Limb (tissue), 2 donors: Measurements from ENCODE around the gene CEACAM21.

Source experiments
- DNase-seq, 2 donors: peaks; one replicate each; pipeline ENCODE4 v3.0.0-alpha.2; 2016; ENCODE audit errors: extremely low spot score in 2 of 2

CEACAM21 gene

DNA sequence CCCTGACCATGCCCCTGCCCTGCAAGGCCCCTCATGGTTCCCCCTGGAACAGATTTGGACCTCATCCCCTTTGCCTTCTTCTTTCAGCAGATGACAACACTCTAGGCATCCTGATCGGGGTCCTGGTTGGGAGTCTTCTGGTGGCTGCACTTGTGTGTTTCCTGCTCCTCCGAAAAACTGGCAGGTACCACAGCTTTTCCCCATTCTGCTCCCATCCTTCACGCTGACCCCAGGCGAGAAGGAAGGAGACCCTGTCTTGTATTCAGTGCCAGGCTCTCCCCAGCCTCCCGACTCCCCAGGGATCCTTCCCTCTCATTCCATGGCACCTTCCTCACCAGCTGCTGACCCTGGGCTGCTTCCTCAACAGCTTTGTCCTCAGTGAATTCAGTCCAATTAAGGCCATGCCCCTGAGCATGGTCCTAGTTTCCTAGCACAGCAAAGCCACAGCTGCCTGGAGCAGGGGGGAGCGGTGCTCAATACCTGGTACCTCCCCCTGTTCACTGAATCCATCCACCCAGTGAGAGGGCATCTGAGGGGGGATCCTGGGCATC lies 8.4 kb downstream of the CEACAM21 start:
- no peak for DNase-seq

- DNase-seq, result no peak
Measured at GRCh38 chr19:41584931-41585330, 9.0 kb downstream of the CEACAM21 start.

GRCh38 chr19:41586064-41586463 lies 10.1 kb downstream of the CEACAM21 start:
- no peak for DNase-seq

- no peak for DNase-seq
Measured at GRCh38 chr19:41587101-41587837, 11.3 kb downstream of the CEACAM21 start.

DNA sequence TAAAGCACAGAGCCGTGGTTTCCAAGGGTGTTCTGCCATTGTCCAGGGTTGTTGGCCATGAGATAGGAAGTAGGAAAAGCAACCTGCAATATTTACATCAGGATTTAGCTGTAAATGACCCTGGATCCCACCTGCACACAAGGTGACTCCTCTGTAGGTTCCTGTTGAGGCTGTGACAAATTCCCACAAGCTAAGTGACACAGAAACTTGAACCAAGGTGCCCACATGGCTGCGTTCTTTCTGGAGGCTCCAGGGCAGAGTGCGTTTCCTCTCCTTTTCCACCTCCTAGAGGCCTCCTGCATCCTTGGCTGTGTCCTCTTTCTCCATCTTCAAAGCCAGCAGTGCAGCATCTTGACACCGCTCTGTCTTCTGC lies 11.9 kb downstream of the CEACAM21 start:
- DNase-seq, result no peak

- DNase-seq, result peak; percentile 3 to 46
Measured at GRCh38 chr19:41588497-41589209, 12.7 kb downstream of the CEACAM21 start.

DNA sequence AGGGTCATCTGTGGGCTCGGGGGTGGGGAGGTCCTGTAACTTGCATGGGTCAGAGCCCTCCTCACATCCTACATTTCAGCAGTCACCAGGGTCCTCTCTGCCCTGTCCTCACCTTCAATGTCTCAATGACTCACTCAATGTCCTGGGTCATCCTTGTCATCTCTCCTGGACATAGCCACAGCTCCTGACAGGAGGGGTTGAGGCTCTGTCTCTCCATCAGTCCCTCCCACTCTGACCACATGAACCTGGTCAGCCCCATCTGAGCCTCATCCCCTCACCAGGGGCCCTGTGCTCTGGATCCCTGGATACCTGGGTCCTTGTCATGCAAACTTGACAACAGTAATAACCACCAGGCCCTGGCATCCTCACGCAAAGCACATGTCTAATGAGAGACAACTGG lies 13.4 kb downstream of the CEACAM21 start:
- no peak for DNase-seq

DNA sequence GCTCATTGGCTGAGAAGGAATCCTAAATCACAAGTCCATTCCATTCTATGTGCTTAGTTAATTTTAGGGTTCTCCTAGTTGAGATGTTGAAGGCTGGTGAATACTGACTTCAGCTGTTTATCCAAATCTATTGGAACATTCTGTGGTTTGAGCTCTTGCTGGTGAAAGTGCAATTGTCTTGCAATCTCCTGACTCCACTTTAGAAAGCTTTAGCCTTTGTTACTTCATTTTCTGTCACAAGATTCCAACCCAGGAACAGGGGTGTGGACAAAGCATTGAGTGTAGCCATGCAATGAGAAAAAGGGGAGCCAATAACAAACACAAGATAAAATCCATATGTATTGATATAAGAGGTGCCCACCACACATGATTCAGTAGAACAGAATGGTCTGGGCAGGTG lies 15.0 kb downstream of the CEACAM21 start:
- DNase-seq, result no peak

- DNase-seq, result no peak
Measured at GRCh38 chr19:41591951-41592562, 16.1 kb downstream of the CEACAM21 start.

DNA sequence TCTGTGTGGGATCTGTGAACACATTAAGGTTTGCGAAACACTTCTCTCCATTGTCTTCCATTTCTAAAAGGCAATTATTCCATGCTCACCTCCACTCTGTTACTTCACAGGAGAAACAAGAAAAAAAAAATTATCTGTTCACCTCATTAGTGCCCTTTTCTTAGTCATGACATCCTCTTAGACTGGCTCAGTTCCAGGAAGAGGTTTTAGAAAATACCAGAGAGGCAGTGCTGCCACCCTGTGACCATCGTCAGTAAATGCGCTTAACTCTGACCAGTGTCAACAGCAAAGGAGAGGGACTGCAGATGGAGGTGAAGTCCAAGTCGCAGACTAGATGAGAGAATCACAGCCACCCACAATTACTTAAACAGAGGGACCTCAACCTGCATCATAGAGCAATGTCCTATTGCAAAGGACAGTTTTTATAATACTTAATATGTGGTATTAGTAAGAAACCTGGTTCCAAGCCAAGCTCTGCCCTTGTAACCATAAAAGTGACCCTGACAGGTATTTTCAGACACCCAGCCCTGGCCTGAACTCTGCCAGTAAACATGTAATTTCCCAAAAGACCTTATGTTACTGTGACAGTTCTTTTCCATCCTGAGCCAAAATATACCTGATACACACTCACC lies 19.4 kb downstream of the CEACAM21 start:
- no peak for DNase-seq

- no peak for DNase-seq
Measured at GRCh38 chr19:41595890-41596280, 19.9 kb downstream of the CEACAM21 start.

GRCh38 chr19:41597600-41598041 lies 21.7 kb downstream of the CEACAM21 start:
- DNase-seq, result peak; percentile 52 to 65

GRCh38 chr19:41599175-41599966 lies 23.4 kb downstream of the CEACAM21 start:
- DNase-seq, result no peak

GRCh38 chr19:41601771-41602170 lies 25.8 kb downstream of the CEACAM21 start:
- no peak for DNase-seq

GRCh38 chr19:41604831-41605230 lies 28.9 kb downstream of the CEACAM21 start:
- no peak for DNase-seq

- DNase-seq, result no peak
Measured at GRCh38 chr19:41606215-41606837, 30.4 kb downstream of the CEACAM21 start.

- DNase-seq, result no peak
Measured at GRCh38 chr19:41607668-41608067, 31.7 kb downstream of the CEACAM21 start.

DNA sequence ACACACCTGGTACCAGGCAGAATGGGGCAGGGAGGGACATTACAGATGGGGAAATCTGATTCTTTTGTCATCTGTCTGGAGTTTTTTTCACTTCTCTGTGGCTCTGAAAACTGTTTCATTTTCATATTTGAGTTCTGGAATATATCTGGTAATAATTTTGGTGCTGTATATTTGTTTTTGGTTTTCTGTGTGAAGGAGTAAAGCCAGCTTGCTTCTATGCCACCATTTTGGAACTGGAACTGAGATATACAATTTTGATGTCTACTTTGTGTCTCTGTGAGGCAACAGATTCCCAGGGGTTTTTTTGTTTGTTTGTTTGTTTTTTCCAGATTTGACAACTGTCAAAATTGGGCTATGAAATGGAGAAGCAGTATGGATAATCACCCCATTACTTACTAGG lies 34.8 kb downstream of the CEACAM21 start:
- no peak for DNase-seq

DNA sequence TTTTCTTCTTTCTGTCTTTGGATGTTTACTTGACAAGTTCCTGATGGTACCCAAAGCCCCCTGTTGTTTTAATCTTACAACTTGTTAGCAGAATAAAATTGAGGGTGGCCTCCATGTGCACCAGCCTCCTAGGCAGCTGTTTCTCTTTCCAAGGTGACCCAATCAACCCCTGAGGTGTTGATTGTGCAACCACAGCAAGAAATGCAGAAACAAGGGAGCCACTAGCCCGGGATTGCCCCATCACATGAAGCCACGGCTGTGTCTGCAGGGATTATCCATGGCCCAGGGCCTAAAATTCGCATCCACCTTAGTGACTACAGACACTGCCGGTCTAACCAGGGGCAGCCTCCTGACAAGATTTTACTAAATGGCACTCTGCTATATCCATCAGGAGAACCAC lies 36.5 kb downstream of the CEACAM21 start:
- DNase-seq, result no peak

DNA sequence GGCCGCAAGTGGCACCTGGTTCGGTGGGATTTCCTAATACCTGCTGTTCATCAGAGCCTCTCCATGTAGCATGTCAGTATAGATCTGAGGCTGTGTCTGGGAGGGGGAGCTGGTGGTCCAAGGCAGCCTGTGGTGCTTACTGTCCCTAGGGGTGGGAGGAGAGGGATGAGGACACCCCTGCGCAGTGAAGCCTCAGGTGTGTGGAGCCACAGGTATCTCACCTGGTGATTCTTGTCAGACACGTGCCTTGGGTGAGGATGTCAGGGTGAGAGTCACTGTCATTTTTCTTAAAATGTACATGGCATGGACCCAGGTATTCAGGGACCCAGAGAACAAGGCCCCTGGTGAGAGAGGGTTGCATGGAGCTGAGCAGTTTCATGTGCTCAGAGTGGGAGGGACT lies 39.2 kb downstream of the CEACAM21 start:
- DNase-seq, result no peak
